HL-60/S4 treated with retinoic acid at 250 ng/mL for 4 days and 3 days (cell line): Measurements from ENCODE around the gene NTN1.

Experiments used
- in situ Hi-C: fragments of 300-500 bp; cut with MboI; formaldehyde crosslinking; loops from 2 replicates; pipeline ENCODE4 v1.7.0; 2022; ENCODE audit warnings: low sequenced_read_pairs

The NTN1 gene

GRCh38 chr17:9004961-9005285 lies 16.4 kb upstream of the NTN1 start:
- in situ Hi-C loops: no loop called here

DNA sequence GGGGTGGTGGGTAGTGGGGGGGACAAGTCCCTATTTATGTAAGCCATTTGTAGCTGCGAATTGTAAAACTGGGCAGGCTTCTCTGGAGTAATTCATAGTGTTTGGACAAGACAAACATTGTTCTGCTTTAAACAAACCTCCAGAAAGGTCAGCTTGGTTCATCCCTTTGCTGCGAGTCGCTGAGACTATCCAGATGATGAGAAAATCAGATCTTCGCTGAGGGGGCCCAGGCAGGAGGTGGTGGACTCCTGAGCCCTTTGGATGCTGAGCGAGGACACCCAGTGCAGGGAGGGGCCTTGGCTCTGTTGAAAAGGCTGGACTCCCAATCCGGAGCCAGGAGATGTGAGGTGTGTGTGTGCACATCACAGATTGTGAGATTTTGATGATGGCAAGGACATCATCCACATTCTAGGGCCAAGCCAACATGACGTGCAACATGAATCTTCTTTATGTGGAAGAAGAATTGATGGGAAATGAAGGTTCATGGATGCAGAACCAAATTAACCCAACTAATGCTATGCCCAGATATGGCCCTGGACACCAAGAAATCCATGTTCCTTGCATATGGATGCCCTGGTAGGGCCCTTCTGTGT lies 15.0 kb upstream of the NTN1 start:
- in situ Hi-C loops: no loop called here

GRCh38 chr17:9007052-9007714 lies 14.1 kb upstream of the NTN1 start:
- in situ Hi-C loops: no loop called here

- in situ Hi-C loops: no loop called here
Measured at GRCh38 chr17:9009096-9009495, 12.2 kb upstream of the NTN1 start.

DNA sequence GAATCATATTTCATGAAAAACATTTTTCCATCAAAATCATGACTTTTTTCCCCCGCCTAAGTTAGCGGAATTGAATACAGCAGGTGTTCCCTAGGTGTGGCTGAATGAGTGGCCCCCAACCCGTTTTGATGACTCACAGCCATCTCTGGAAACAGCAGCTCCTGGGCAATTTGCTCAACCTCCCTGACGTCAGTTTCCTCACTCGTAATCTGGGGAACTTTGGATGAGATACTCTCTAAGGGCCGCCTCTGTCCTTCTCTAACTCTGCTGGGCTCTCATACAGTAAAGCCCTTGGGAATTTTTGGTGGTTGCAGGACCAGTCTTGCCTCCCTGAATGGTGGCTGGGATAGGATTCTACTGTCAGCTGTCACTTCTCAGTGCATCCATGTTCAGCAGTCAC lies 11.6 kb upstream of the NTN1 start:
- in situ Hi-C loops: no loop called here

GRCh38 chr17:9011001-9011400 lies 10.3 kb upstream of the NTN1 start:
- in situ Hi-C loops: no loop called here

DNA sequence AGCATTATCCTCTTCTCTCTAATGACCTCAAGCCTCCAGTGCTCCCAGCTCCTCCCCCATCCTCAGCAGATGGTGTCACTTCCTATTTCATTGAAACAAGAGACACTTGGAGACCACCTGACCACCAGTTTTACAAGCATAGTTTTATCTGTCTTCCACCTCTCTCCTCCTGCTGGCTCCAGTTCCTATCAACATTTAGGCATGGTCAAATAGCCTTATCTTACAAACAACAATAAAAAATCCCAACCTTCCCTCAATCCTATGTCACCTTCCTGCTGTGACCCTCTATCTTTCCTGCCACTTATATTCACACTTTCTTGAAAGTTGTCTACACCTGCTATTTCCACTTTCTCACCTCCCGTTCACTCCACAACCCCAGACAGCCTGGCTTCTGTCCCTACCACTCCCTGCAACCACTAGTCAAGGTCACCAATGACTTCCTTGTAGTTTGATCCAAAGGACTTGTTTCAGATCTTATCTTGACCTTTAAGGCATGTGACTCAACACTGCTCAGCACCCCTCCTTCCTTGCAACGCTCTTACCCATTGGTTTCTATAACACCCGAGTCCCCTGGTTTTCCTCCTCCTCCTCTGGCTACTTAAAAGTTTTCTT lies 4.3 kb upstream of the NTN1 start:
- in situ Hi-C loops: no loop called here

DNA sequence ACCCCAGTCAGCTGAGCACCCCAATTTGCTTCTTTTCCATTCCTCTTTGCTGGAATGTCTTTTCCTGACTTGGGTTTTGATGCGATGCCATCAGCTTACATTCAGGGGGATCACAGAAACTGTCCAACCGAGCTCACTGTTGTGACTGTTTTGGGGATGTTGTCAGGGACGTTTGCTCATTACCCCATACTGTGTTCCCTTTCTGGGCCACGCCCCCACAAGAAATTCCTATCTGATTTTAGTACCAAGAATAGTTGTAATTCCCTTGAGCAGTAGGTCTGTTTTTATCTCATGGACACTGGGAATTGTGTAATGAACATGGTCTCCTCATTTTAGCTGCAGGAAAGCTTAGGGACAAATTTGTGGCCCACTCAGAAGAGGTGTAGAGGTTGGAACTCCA lies 2.6 kb upstream of the NTN1 start:
- in situ Hi-C loops: no loop called here

DNA sequence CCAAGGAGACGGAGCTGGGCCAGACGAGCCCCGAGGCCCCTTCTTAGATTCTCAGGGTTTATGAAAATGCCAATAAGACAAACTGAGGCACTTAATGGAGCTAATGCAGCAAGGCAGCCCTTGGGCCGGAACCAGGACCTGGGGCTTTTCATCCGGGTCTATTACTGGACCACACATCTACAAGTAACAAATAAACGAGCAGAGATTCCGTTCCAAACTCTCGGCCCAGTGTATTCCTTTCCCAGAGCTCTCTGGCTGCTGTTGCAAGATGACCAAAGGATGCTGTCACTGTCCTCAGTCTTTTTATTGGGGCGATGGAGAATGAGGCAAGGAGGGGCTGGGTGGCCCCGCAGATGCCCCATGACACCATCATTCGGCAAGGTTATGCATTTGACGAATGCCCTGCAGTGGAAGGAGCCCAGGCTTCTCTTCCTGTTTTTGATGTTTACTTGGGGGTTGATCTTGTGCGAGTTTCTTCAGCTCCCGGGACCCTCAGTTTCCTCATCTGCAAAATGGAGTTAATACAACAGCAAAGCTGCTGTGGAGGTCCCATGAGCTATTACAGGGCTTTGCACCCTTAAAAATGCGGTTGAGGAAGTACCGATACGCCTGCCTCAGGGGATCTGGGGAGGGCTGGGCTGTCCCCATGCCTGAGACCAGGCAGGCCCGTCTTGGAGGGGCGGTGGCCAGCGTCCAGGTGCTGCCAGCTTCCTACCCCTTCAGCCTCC lies 1.1 kb upstream of the NTN1 start:
- in situ Hi-C loops: no loop called here

DNA sequence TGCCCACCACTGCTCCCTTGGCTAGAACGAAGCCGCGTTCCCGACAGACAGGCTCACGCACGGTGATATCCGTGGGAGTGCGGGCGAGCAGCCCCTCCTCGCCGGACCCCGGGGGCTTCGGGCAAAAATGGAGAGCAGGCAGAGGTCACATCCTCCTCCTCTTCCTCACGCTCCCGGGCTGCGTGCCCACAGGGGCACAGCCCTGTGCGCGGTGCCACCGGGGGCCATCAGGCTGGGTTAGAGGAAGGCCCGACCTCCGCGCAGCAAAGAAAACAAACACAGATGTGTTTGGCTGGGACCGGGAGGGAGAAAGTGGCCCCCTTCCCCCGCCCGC lies 519 bp upstream of the NTN1 start:
- in situ Hi-C loops: no loop called here

GRCh38 chr17:9021992-9022572 lies 772 bp downstream of the NTN1 start:
- in situ Hi-C loops: no loop called here

DNA sequence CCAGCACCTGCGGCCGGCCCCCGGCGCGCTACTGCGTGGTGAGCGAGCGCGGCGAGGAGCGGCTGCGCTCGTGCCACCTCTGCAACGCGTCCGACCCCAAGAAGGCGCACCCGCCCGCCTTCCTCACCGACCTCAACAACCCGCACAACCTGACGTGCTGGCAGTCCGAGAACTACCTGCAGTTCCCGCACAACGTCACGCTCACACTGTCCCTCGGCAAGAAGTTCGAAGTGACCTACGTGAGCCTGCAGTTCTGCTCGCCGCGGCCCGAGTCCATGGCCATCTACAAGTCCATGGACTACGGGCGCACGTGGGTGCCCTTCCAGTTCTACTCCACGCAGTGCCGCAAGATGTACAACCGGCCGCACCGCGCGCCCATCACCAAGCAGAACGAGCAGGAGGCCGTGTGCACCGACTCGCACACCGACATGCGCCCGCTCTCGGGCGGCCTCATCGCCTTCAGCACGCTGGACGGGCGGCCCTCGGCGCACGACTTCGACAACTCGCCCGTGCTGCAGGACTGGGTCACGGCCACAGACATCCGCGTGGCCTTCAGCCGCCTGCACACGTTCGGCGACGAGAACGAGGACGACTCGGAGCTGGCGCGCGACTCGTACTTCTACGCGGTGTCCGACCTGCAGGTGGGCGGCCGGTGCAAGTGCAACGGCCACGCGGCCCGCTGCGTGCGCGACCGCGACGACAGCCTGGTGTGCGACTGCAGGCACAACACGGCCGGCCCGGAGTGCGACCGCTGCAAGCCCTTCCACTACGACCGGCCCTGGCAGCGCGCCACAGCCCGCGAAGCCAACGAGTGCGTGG lies 1.5 kb downstream of the NTN1 start:
- in situ Hi-C loops: no loop called here

- in situ Hi-C loops: no loop called here
Measured at GRCh38 chr17:9023392-9024218, 2.3 kb downstream of the NTN1 start.

DNA sequence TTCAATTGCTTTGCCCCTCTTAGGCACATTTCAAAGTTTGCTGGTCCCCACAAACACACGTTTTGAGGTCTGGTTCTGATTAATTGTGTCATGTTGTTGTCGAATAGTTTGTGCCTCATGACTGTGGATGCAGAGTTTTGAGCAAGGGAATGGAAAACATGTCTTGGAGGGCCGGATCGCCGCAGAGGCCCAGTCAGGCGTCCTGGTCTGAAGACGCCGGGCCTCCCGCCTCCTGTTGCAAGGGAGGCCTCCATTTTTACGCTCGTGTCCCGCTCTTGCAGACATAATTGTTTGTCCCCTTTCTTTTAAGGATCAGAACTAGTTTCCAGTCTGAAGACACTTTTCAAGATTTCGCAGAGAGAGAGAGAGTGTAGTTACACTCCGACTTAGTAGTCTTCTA lies 3.2 kb downstream of the NTN1 start:
- in situ Hi-C loops: no loop called here

DNA sequence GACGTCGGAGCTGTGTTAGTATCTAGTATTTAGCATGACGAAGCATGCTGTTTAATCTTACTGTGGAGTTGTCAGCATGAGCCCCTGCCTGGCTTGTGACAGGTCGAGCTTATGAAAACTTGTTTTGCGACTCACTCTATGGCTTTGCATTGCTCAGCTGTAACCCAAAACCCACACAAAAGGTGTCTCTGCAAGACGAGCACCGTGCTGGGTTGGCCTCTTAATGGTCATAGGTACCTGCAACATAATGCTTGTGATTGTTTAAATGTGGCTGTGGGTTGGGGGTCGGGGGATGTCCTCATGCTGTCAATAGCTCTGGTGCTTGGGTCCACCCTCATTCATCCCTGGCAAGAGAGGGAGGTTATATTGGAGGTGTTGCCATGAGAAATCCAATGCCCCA lies 5.4 kb downstream of the NTN1 start:
- in situ Hi-C loops: no loop called here

- in situ Hi-C loops: no loop called here
Measured at GRCh38 chr17:9028202-9028987, 7.1 kb downstream of the NTN1 start.

DNA sequence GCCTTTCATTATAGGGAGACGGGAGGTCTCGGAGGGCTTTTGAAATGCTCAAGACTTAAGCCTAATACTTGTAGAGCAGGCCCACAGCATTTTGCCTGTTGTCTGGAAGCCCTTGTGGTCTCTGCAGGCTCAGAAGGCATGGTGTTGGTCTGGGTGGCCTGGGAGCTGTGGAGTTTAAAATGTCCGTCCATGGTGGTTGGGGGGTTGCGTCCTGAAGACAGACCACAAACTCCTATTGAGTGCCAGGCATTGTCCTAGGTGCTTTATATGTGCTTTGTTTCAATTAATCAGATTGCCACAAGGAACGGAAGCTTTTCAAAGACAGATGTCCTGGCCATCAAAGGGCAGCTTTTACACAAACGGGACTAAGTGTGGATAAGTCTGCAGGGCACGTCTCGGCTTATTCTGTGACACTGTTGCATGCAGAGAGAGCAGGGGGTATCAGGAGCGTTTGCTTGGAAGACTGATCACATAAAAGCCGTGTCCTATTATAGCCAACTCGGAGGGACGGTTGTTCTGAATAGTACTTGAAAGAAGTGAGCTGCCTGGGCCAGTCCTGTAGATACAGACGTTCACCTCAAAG lies 7.8 kb downstream of the NTN1 start:
- in situ Hi-C loops: no loop called here

DNA sequence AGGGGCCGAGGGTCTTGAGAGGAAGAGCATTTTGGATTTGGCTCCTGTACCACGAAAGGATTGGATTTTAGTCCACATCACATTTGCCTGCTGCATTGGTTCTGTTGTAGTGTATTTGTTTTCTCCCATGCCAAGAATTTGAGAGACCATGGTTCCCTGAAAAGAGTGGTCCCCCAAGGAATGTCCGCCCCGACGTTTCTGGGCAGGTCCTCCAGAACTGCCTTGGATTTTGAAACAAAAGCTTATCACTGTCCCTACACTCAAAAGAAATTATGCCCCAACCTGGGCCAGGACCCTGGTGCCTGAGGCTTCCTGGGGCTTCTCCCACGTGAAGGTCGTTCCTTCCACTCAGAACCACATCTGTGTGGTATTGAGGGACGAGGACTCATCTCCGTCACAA lies 10.8 kb downstream of the NTN1 start:
- in situ Hi-C loops: no loop called here

GRCh38 chr17:9032583-9032982 lies 11.3 kb downstream of the NTN1 start:
- in situ Hi-C loops: no loop called here
